ENCODE data around the gene NFATC1. TPM values are rescaled to one million over a fixed set of nuclear protein-coding genes. Genes with fewer than 3 reads are reported as not detected.

Gene NFATC1
- polyA plus RNA-seq, 1 of the 3 experiments (the other 2 are of a cell fraction) = 0.02 TPM

- Histone ChIP-seq H3K79me2 (ENCODE audit: insufficient read depth) (no peaks in the 10 kb centered on the region), H3F3A (replicated peaks; ENCODE audit: insufficient read depth) (no peaks in the 10 kb centered on the region), H3K9ac (no peak overlapping the region), H3K27ac (ENCODE audit: low read depth in 2 of 2, low read length in 1 of 2) (no peak overlapping the region), H4K20me1 (ENCODE audit: insufficient read depth) (no peaks in the 10 kb centered on the region), H3K9me2 (no peaks in the 10 kb centered on the region), H3K9me3 (no peaks in the 10 kb centered on the region), H3K4me1 (ENCODE audit: control insufficient read depth in 1 of 2, insufficient read depth in 2 of 2, low read depth in 1 of 2, low read length in 1 of 2) (no peaks in the 10 kb centered on the region), H2AFZ (ENCODE audit: low read depth) (no peak overlapping the region), H3K27me3 (ENCODE audit: insufficient read depth) (peaks cover 79% of the 10 kb centered on the region), H3K4me3 (ENCODE audit: low read depth in 2 of 2, low read length in 1 of 2) (no peak overlapping the region), H3K4me2 (no peak overlapping the region), H3K36me3 (replicated peaks in 1 of 2; ENCODE audit: control insufficient read depth in 1 of 2, insufficient read depth in 2 of 2, low read length in 1 of 2) (no peaks in the 10 kb centered on the region)
- DNase-seq = no peak
- WGBS (ENCODE audit: low lambda C conversion rate) = 17% methylated on average over 33 of the region's 47 CpGs
- ChIA-PET CTCF (no interaction called here), POLR2A (no interaction called here)
- no peak for TF ChIP-seq MEF2A (IDR thresholded peaks at IDR 0.05; ENCODE audit: borderline replicate concordance, low read depth)
- no peak for TF ChIP-seq CTCF (IDR thresholded peaks at IDR 0.05)
- TF ChIP-seq ZBTB33 (IDR thresholded peaks at IDR 0.05; ENCODE audit: borderline replicate concordance, low read depth) = no peak
- TF ChIP-seq MXI1 (IDR thresholded peaks at IDR 0.05; ENCODE audit: low read depth, low read length) = no peak
- TF ChIP-seq PBX3 (IDR thresholded peaks at IDR 0.05) = no peak
- TF ChIP-seq USF2 (IDR thresholded peaks at IDR 0.05; ENCODE audit: borderline replicate concordance, low read depth, low read length) = no peak
- TF ChIP-seq SIN3A (IDR thresholded peaks at IDR 0.05; ENCODE audit: borderline replicate concordance, low read depth, low read length) = no peak
- no peak for TF ChIP-seq NFIC (IDR thresholded peaks at IDR 0.05; ENCODE audit: borderline replicate concordance)
- TF ChIP-seq CHD2 (IDR thresholded peaks at IDR 0.05; ENCODE audit: low read length, partially characterized antibody) = no peak
- TF ChIP-seq RAD21 (IDR thresholded peaks at IDR 0.05; ENCODE audit: low read length) = no peak
- TF ChIP-seq JUND (IDR thresholded peaks at IDR 0.05) = no peak
- no peak for TF ChIP-seq RFX5 (IDR thresholded peaks at IDR 0.05; ENCODE audit: low read length)
- TF ChIP-seq TEAD4 (IDR thresholded peaks at IDR 0.05; ENCODE audit: borderline replicate concordance, insufficient read depth) = no peak
- no peak for TF ChIP-seq YY1 (IDR thresholded peaks at IDR 0.05; ENCODE audit: low read depth)
- no peak for TF ChIP-seq FOXJ3 (CRISPR knock-in tag; IDR thresholded peaks at IDR 0.05)
Measured at GRCh38 chr18:79411614-79412526, 16.1 kb downstream of the NFATC1 start.
